GM12801 (cell line): ENCODE data around the gene RAB31.

ENCODE experiments used
- TF ChIP-seq, protein P1 (sequence below): IDR thresholded peaks from one replicate; pipeline ENCODE4 v1.5.1; 2011; ENCODE audit warnings: control low read depth; ENCODE audit not compliant: insufficient read length; ENCODE audit errors: extremely low read depth

Gene RAB31

DNA sequence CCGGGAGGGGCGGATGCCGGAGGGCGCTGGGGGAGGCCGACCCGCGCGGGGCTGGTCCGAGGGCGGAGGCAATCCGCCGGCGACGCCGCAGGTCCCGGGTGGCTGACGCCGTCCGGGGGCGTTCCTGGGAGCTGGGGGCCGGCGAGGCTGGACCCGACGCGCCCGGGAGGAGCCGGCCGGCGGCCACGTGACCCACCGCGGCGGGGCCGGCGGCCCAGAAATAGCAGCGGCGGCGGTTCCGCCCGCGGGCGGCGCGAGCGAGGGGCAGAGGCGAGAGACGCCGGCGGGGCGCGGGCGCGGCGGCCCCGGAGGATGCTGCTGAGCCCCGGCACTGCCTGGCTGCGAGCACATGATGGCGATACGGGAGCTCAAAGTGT is at the start of gene RAB31:
Gene RAB31, plus strand, starts transcription at position 245 of the 377 bp plus-strand sequence. Its CDS starts 105 bp downstream, at position 350.
- TF ChIP-seq, protein P1, sequence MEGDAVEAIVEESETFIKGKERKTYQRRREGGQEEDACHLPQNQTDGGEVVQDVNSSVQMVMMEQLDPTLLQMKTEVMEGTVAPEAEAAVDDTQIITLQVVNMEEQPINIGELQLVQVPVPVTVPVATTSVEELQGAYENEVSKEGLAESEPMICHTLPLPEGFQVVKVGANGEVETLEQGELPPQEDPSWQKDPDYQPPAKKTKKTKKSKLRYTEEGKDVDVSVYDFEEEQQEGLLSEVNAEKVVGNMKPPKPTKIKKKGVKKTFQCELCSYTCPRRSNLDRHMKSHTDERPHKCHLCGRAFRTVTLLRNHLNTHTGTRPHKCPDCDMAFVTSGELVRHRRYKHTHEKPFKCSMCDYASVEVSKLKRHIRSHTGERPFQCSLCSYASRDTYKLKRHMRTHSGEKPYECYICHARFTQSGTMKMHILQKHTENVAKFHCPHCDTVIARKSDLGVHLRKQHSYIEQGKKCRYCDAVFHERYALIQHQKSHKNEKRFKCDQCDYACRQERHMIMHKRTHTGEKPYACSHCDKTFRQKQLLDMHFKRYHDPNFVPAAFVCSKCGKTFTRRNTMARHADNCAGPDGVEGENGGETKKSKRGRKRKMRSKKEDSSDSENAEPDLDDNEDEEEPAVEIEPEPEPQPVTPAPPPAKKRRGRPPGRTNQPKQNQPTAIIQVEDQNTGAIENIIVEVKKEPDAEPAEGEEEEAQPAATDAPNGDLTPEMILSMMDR: no peak

- TF ChIP-seq, protein P1: no peak
These were observed 48.4 kb upstream of the RAB31 start for GRCh38 chr18:9659499-9660375.

GRCh38 chr18:9661564-9661963 is 46.5 kb upstream of the RAB31 start:
- TF ChIP-seq, protein P1: no peak

DNA sequence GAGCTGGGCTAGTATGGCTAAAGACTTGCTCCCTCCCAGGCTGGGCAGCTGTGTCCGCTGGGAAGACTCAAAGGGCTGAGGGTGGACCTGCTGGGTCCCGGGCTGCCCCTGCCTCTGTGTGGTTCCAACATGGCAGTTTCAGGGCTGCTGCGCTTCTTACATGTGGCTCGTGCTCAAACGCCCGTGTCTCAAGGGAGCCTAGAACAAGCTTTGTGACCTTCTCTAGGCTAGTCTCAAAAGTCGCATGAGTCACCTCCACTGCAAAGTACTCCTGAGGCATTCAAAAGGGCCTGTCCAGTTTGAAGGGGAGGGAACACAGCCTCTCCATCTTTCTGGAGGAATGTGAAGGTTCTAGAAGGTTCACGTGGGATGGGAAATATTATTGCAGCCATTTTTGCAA is 44.7 kb upstream of the RAB31 start:
- TF ChIP-seq, protein P1: no peak

DNA sequence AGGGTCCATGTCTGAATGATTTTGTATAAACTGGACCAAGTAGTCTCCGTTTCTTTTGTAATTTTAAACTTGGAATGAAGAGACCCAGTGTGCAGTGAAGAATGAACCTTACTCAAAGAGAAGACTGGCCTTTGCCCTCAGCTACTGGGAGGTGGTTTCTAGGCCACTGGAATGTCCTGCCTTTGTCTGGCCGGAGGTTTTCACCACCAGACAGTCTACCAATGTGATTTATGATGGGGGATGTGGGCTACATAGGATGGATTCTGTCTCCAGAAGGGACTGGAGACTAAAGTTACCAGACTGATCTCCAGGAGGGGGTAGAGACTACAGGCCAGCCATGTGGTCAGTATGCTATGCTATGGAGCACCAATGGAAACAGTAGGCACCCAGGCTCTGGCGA is 42.8 kb upstream of the RAB31 start:
- TF ChIP-seq, protein P1: no peak

DNA sequence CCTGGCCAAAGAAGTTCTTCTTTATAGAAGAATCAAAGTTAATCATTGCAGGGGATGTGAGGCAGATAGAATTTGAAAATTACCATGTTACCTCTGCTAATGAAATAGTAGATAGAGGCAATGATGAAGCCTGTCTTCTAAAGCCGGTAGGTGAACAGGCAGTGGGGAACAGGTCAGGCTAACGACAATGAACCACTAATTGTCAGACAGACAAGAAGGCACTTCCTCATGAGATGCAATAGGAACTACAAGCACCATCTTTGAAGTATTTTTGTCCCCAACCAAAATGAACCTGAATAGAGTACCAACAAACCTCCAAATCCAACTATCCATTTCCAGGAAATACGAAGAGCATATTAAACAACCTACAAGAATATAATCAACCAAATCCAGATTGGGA is 41.6 kb upstream of the RAB31 start:
- TF ChIP-seq, protein P1: no peak

GRCh38 chr18:9669016-9669415 is 39.1 kb upstream of the RAB31 start:
- TF ChIP-seq, protein P1: no peak
